Neural progenitor cell (in vitro differentiated cells): ENCODE measurements around the gene TBX21. TPM values are rescaled to one million over a fixed set of nuclear protein-coding genes. Genes with fewer than 3 reads are reported as not detected.
A peak's percentile ranks its signal among the peaks of the same experiment; 100 is the strongest.

ENCODE experiments used
- DNase-seq: peaks from one replicate; pipeline ENCODE4 v3.0.0-alpha.2; 2016; ENCODE audit warnings: low spot score
- H2AFZ ChIP-seq: fragments of 200-600 bp; sonication (generic); replicated peaks from 2 replicates; pipeline ENCODE4 v1.6.1; 2016; ENCODE audit warnings: antibody characterized with exemption
- H3F3A ChIP-seq: fragments of 200-600 bp; sonication (generic); 2 replicates; pipeline ENCODE4 v1.6.1; 2016; ENCODE audit warnings: antibody characterized with exemption, low read depth
- H3K27ac ChIP-seq: fragments of 200-600 bp; sonication (generic); 2 replicates; pipeline ENCODE4 v1.5.1; 2016; ENCODE audit warnings: mild to moderate bottlenecking
- H3K27me3 ChIP-seq: fragments of 200-600 bp; sonication (generic); 2 replicates; pipeline ENCODE4 v1.6.1; 2016; ENCODE audit warnings: mild to moderate bottlenecking, moderate library complexity
- H3K36me3 ChIP-seq: fragments of 200-600 bp; sonication (generic); 2 replicates; pipeline ENCODE4 v1.5.1; 2016
- H3K4me1 ChIP-seq: fragments of 200-600 bp; sonication (generic); 2 replicates; pipeline ENCODE4 v1.6.1; 2016; ENCODE audit warnings: mixed run types
- H3K4me2 ChIP-seq: fragments of 200-600 bp; sonication (generic); 2 replicates; pipeline ENCODE4 v1.6.1; 2016
- H3K4me3 ChIP-seq: fragments of 200-600 bp; sonication (generic); 2 replicates; pipeline ENCODE4 v1.5.1; 2016
- H3K79me2 ChIP-seq: fragments of 200-600 bp; sonication (generic); 2 replicates; pipeline ENCODE4 v1.6.1; 2016; ENCODE audit warnings: low read depth
- H3K9ac ChIP-seq: fragments of 200-600 bp; sonication (generic); 2 replicates; pipeline ENCODE4 v1.6.1; 2016
- H3K9me3 ChIP-seq: fragments of 200-600 bp; sonication (generic); 2 replicates; pipeline ENCODE4 v1.5.1; 2016; ENCODE audit warnings: low read depth
- H4K20me1 ChIP-seq: fragments of 200-600 bp; sonication (generic); 2 replicates; pipeline ENCODE4 v1.6.1; 2016; ENCODE audit warnings: low read depth
- H3K27ac Mint-ChIP-seq: 3 replicates; pipeline ENCODE4 v1.8.0; 2021; ENCODE audit warnings: mixed read lengths
- H3K27me3 Mint-ChIP-seq: 2 replicates; pipeline ENCODE4 v1.8.0; 2022; ENCODE audit warnings: low read depth, mild to moderate bottlenecking, inconsistent platforms, moderate library complexity, mixed read lengths; ENCODE audit not compliant: insufficient read depth
- H3K36me3 Mint-ChIP-seq: 3 replicates; pipeline ENCODE4 v1.8.0; 2021; ENCODE audit warnings: mixed read lengths
- H3K4me1 Mint-ChIP-seq: 3 replicates; pipeline ENCODE4 v1.8.0; 2021; ENCODE audit warnings: mixed read lengths
- H3K4me3 Mint-ChIP-seq: 3 replicates; pipeline ENCODE4 v1.8.0; 2021; ENCODE audit warnings: mild to moderate bottlenecking, moderate library complexity, mixed read lengths
- H3K9me3 Mint-ChIP-seq: 3 replicates; pipeline ENCODE4 v1.8.0; 2020; ENCODE audit warnings: mixed read lengths
- CTCF ChIP-seq: fragments of 200-600 bp; sonication (generic); IDR thresholded peaks from 2 replicates; pipeline ENCODE4 v1.5.1; 2017; ENCODE audit warnings: antibody characterized with exemption, mild to moderate bottlenecking
- EZH2 ChIP-seq: fragments of 200-600 bp; sonication (generic); IDR thresholded peaks from 2 replicates; pipeline ENCODE4 v1.6.1; 2017; ENCODE audit warnings: antibody characterized with exemption, mild to moderate bottlenecking, moderate library complexity
- EZH2phosphoT487 ChIP-seq: fragments of 200-600 bp; sonication (generic); IDR thresholded peaks from 2 replicates; pipeline ENCODE4 v1.6.1; 2017; ENCODE audit warnings: antibody characterized with exemption
- total RNA-seq: library from RNA; depleted of rRNA; stranded (reverse); fragments of >200 nt; gene quantifications from 2 replicates; pipeline ENCODE4 v1.2.3, GENCODE V29; 2015; ENCODE audit warnings: low replicate concordance

TBX21 gene
- total RNA-seq, 1 donor from 2014 or later = not detected

DNA sequence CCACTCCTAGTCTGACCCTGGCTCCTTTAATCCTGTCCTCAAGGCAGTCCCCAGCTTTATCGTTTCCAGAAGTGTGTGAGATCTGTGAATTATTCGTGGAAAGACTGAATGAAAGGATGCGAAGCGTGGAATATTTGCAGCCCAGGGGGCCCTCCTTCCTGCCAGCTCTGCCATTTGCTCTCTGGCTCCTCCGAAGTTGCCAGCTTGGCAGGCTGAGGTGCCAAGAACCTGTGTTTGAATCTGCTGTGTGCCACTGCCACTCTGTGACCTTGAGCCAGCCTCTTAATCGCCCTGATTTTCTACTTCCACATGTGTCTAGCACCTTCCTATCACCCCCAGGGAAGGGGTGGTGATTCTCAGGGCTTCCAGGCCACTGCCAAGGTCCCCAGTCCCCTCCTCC is 28.3 kb upstream of the TBX21 start:
- H3K79me2 ChIP-seq = no peaks in the 10 kb centered on the region
- peaks cover 22% of the 10 kb centered on the region for H3K4me1 ChIP-seq
- TF ChIP-seq EZH2phosphoT487 (no peak), CTCF (no peak), EZH2 (no peak)
- no peak overlapping the region for H3K4me2 ChIP-seq
- Mint-ChIP-seq H3K36me3 (no peaks in the 10 kb centered on the region), H3K27me3 (peaks cover 7% of the 10 kb centered on the region), H3K27ac (peak overlapping the region; percentile 69), H3K4me1 (peaks cover 36% of the 10 kb centered on the region), H3K9me3 (no peaks in the 10 kb centered on the region), H3K4me3 (no peak overlapping the region)
- no peak overlapping the region for H3K9ac ChIP-seq
- no peak for DNase-seq
- no peaks in the 10 kb centered on the region for H3K36me3 ChIP-seq
- H3K27ac ChIP-seq = no peak overlapping the region
- H3F3A ChIP-seq = peaks cover 3% of the 10 kb centered on the region
- no peak overlapping the region for H2AFZ ChIP-seq
- no peak overlapping the region for H3K4me3 ChIP-seq
- H3K9me3 ChIP-seq = no peaks in the 10 kb centered on the region
- H4K20me1 ChIP-seq = peaks cover 16% of the 10 kb centered on the region
- H3K27me3 ChIP-seq = peaks cover 13% of the 10 kb centered on the region

GRCh38 chr17:47705536-47706530 is 27.2 kb upstream of the TBX21 start:
- TF ChIP-seq EZH2phosphoT487 (no peak), CTCF (no peak), EZH2 (no peak)
- Histone ChIP-seq H3K27me3 (peaks cover 14% of the 10 kb centered on the region), H3K36me3 (no peaks in the 10 kb centered on the region), H3K27ac (no peak overlapping the region), H3K79me2 (no peaks in the 10 kb centered on the region), H3F3A (peaks cover 3% of the 10 kb centered on the region), H3K9ac (no peak overlapping the region), H3K9me3 (no peaks in the 10 kb centered on the region), H4K20me1 (peaks cover 16% of the 10 kb centered on the region), H3K4me3 (no peak overlapping the region), H3K4me1 (peaks cover 17% of the 10 kb centered on the region), H3K4me2 (no peak overlapping the region), H2AFZ (no peak overlapping the region)
- no peaks in the 10 kb centered on the region for H3K9me3 Mint-ChIP-seq
- no peak overlapping the region for H3K4me3 Mint-ChIP-seq
- DNase-seq = no peak
- peaks cover 33% of the 10 kb centered on the region for H3K4me1 Mint-ChIP-seq
- H3K27me3 Mint-ChIP-seq = peaks cover 4% of the 10 kb centered on the region
- H3K27ac Mint-ChIP-seq = no peak overlapping the region
- H3K36me3 Mint-ChIP-seq = peaks cover 4% of the 10 kb centered on the region

- H3K36me3 ChIP-seq = no peaks in the 10 kb centered on the region
- no peak for DNase-seq
- H3K27ac Mint-ChIP-seq = peak overlapping the region; percentile 60
- H3K4me3 Mint-ChIP-seq = no peak overlapping the region
- H3K4me2 ChIP-seq = no peak overlapping the region
- H3K27me3 ChIP-seq = peaks cover 14% of the 10 kb centered on the region
- no peaks in the 10 kb centered on the region for H3K79me2 ChIP-seq
- no peak overlapping the region for H3K9ac ChIP-seq
- peaks cover 7% of the 10 kb centered on the region for H3K27me3 Mint-ChIP-seq
- no peaks in the 10 kb centered on the region for H3K9me3 ChIP-seq
- H3K36me3 Mint-ChIP-seq = peaks cover 7% of the 10 kb centered on the region
- no peak for TF ChIP-seq CTCF
- TF ChIP-seq EZH2phosphoT487 = no peak
- TF ChIP-seq EZH2 = no peak
- H3K4me3 ChIP-seq = no peak overlapping the region
- H3K4me1 ChIP-seq = peaks cover 5% of the 10 kb centered on the region
- peaks cover 22% of the 10 kb centered on the region for H3K4me1 Mint-ChIP-seq
- peaks cover 3% of the 10 kb centered on the region for H3F3A ChIP-seq
- no peak overlapping the region for H2AFZ ChIP-seq
- H4K20me1 ChIP-seq = peaks cover 16% of the 10 kb centered on the region
- no peak overlapping the region for H3K27ac ChIP-seq
- no peaks in the 10 kb centered on the region for H3K9me3 Mint-ChIP-seq
These were observed 25.8 kb upstream of the TBX21 start for GRCh38 chr17:47707056-47707804.
